Heart left ventricle (tissue), 13 donors: ENCODE measurements around the gene TNFAIP3.

Source experiments
- CTCF ChIP-seq, 12 donors: fragments of 200-600 bp; sonication (generic) in 4 of 12; IDR thresholded peaks; one replicate each; pipeline versions ENCODE4 v1.5.0 to v1.8.0; 2018 to 2022; ENCODE audit warnings: antibody characterized with exemption in 12 of 12, mild to moderate bottlenecking in 5 of 12
- POLR2A ChIP-seq, 2 donors: fragments of 450-650 bp; IDR thresholded peaks; one replicate each; pipeline ENCODE4 v1.6.1; 2017; ENCODE audit warnings: antibody characterized with exemption in 2 of 2, mild to moderate bottlenecking in 2 of 2, moderate library complexity in 2 of 2
- donor health status: ischemic (EF 13 %, LVEDD 7.1; RV severe dilation, severe dysfunction).
- donor health status: DM: no; HTN: yes; CAD: no.
- donor health status: DM: no; HTN: no; CAD: no.
- donor health status: ischemic (EF 25% LVEDD 6.9; RV normal size, moderate dysfunction).
- donor health status: ischemic (EF 25% LVEDD 5.7; RV mildly dilated, moderate dysfunction).
- donor health status: ischemic (EF 35%, LVEDD 5.7; RV mildly dilated, moderate dysfunction).
- donor health status: nonischemic (EF 11% LVEDD 7.7; RV severe dilation, severe dysfunction).
- donor health status: DM: yes; HTN: yes; CAD: no.
- donor health status: PGD.
- donor health status: ischemic (EF 29% LVEDD 5.4; RV normal size, mild dysfunction).
- donor health status: nonischemic (EF 23%, LVEDD 6.1; RV moderate dilation, normal function).

DNA sequence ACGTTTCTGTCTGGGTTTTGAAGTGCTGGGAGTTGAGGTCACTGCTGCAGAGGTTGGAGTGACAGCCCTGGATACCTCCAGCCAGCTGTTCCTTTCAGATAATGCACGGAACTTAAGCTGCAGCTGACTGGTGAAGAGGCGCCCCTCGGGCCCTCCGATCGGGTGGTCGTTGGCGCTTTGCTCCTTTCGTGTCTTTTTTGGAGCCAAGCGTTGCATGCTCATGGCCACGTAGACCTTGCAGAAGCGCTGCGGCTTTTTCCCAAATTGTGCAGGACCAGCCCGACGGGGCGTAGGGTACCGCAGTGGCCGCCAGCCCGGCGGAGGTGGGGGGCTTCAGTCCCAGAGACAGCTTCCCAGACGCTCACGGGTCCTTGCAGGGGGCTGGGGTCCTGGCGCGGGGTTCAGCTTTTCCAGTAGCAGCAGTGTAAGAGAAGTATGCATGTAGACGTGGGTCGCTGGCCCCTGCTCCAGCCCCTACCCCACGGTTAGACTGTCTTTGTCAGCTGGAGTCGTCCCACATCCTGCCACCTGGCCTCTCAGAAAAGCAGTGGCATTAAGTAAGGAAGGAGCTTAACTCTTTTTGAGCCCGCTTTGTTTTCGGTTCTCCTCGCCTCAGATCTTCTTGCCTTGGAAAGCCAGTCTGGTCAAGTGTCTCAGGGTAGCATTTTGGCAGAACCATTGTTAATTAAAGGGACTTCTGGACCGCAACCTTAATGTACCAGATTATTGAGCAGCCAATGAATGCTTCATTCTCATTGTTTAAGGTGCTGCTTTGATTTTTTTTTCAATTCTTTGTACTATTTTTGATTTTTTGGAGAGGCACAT lies 838 bp downstream of the TNFAIP3 start:
- TF ChIP-seq POLR2A (IDR thresholded peaks at IDR 0.05), result no peak
- TF ChIP-seq CTCF (IDR thresholded peaks at IDR 0.05), result no peak
